BE2C (cell line): ENCODE measurements around the gene SIRPG.

Experiments
- DNase-seq: peaks from one replicate; pipeline ENCODE4 v3.0.0-alpha.2; 2020
- H3K27me3 ChIP-seq: fragments of 250-450 bp; sonication (Bioruptor Pico); 2 replicates; pipeline ENCODE4 v1.5.1; 2020; ENCODE audit warnings: mild to moderate bottlenecking
- H3K36me3 ChIP-seq: fragments of 250-450 bp; sonication (Bioruptor Pico); 2 replicates; pipeline ENCODE4 v1.5.1; 2020; ENCODE audit warnings: mild to moderate bottlenecking
- H3K4me1 ChIP-seq: fragments of 250-450 bp; sonication (Bioruptor Pico); 2 replicates; pipeline ENCODE4 v1.5.1; 2020
- H3K4me3 ChIP-seq: 2 replicates; pipeline ENCODE4 v1.5.1; 2011; ENCODE audit warnings: low read depth, low read length
- H3K9me3 ChIP-seq: fragments of 250-450 bp; sonication (Bioruptor Pico); 2 replicates; pipeline ENCODE4 v1.5.1; 2020
- CTCF ChIP-seq: IDR thresholded peaks from 2 replicates; pipeline ENCODE4 v1.5.1; 2012; ENCODE audit warnings: mild to moderate bottlenecking, low read depth, low read length

The SIRPG gene

DNA sequence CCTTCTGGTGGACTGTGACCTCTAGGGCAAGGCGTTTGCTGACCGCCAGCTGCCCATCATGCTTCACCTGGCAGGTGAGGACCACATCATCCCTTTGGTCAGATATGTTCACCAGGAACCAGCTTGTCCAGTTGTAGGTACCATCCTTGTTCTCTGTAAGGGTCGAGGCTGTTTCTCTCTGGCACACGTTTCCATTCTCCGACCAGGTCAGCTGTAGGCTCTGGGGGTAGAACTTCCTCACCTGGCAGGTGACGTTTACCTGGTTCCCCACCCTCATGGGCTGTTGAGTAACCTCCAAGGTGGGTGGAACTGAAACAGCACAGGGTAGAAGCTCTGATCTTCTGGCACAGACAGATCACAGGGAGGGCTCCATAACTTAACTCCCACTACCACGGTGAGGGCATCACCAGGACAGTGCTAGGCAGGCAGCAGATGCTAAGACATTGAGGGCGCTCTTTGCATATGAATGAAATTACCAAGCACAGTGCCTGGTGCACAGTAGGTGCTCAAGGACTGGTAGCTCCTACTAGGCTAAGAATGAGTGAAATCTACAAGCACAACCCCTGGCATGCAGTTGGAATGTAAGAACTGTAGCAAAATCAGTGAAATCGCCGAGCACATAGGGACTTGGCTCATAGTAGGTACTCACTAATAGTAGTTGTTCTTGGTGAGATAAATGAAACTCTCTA, 22.1 kb downstream of the SIRPG start:
- Histone ChIP-seq H3K4me3 (no peak overlapping the region), H3K27me3 (no peaks in the 10 kb centered on the region), H3K4me1 (no peaks in the 10 kb centered on the region), H3K36me3 (no peaks in the 10 kb centered on the region), H3K9me3 (no peaks in the 10 kb centered on the region)
- no peak for TF ChIP-seq CTCF
- no peak for DNase-seq

- H3K4me1 ChIP-seq, result no peaks in the 10 kb centered on the region
- H3K9me3 ChIP-seq, result no peaks in the 10 kb centered on the region
- H3K36me3 ChIP-seq, result no peaks in the 10 kb centered on the region
- no peaks in the 10 kb centered on the region for H3K27me3 ChIP-seq
- H3K4me3 ChIP-seq, result no peak overlapping the region
- no peak for DNase-seq
- TF ChIP-seq CTCF, result no peak
These were observed 24.0 kb downstream of the SIRPG start for GRCh38 chr20:1633535-1633934.

GRCh38 chr20:1632178-1632577, 25.4 kb downstream of the SIRPG start:
- DNase-seq, result no peak
- H3K4me1 ChIP-seq, result no peaks in the 10 kb centered on the region

DNA sequence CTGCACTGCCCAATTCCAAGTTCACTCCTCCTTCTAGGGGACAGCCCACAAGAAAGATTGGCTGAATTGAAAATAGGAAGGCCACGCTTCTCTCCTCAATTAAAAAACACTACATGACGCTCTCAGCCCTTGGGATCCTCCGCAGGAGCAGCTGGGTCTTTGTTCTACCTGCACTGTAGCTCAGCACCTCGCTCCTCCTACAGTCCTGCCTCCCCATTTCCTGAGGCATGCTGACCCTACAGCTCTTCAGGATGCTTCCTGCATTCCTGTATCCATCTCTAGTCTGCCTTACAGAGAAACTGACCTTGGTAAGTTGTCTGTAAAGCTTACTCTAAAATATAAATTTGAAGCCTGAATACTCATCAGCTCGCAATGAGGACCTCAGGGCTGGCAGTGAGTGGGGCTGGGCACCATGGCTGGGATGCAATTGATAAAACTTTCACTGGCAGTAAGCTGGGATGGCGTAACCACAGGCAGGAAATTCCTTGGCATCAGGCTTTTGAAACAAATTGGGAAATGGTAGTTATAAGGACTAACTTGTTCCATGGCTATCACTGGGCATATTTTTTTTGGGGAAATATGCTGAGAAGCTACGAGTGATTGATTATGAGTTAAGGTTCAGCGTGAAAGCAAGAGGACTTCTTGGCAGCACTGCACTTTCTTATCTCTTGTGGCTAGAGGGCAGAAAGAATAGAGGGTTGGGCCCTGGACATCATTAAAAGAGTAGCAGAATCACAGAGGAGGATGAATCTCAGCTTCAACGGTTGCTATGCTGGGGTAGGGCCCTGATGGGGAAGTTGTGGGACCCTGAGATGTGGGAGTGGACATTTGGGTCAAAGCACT, 26.0 kb downstream of the SIRPG start:
- no peak for DNase-seq
- TF ChIP-seq CTCF, result no peak
- no peak overlapping the region for H3K4me3 ChIP-seq
- H3K4me1 ChIP-seq, result no peaks in the 10 kb centered on the region
- no peaks in the 10 kb centered on the region for H3K27me3 ChIP-seq
- no peaks in the 10 kb centered on the region for H3K36me3 ChIP-seq
- H3K9me3 ChIP-seq, result no peaks in the 10 kb centered on the region

More at GRCh38 chr20:1632178-1632577, 25.4 kb downstream of the SIRPG start:
- Histone ChIP-seq H3K27me3 (no peaks in the 10 kb centered on the region), H3K9me3 (no peaks in the 10 kb centered on the region), H3K36me3 (no peaks in the 10 kb centered on the region), H3K4me3 (no peak overlapping the region)
- no peak for TF ChIP-seq CTCF

DNA sequence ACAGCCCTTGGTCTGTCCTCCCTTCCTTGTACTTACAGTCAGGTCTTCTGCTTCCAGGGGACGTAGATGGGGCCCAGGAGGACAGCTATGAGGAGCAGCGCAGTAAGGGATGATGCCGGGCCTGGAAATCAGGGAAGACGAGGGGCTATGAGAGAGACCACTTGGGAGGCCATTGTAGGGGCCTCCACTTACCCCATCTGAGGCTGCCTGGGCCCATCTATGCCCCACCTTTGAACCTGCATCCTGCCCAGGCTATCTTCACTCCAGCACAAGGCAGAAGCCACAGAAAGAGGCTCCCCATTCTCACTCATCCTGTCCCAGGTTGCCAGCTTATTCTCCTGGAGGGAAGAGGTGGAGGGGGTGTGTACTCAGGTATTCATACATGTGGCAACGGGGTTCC, 27.4 kb downstream of the SIRPG start:
- no peak for DNase-seq

More for the DNA sequence above, 27.4 kb downstream of the SIRPG start:
- no peaks in the 10 kb centered on the region for H3K36me3 ChIP-seq
- no peak overlapping the region for H3K4me3 ChIP-seq
- no peaks in the 10 kb centered on the region for H3K27me3 ChIP-seq
- no peak for TF ChIP-seq CTCF
- H3K4me1 ChIP-seq, result no peaks in the 10 kb centered on the region
- no peaks in the 10 kb centered on the region for H3K9me3 ChIP-seq
